Right cardiac atrium (tissue), 5 donors: ENCODE results near the gene RAD18. TPM values are rescaled to one million over a fixed set of nuclear protein-coding genes. Genes with fewer than 3 reads are reported as not detected.

Experiments
- ATAC-seq, 2 donors: fragments of 200-7000 bp; cut with Tn5 transposase; one replicate each; pipeline versions ENCODE4 v1.8.0 to v1.9.1; 2020; ENCODE audit warnings: moderate library complexity in 2 of 2, mild to moderate bottlenecking in 1 of 2
- DNase-seq, 3 donors: peaks; one replicate each; pipeline ENCODE4 v3.0.0-alpha.2; 2020
- H3K27ac ChIP-seq: one replicate; pipeline ENCODE4 v1.5.1; 2013; ENCODE audit warnings: mild to moderate bottlenecking, low read length, control low read depth, moderate library complexity
- H3K27me3 ChIP-seq: one replicate; pipeline ENCODE4 v1.6.1; 2013; ENCODE audit not compliant: control insufficient read depth, insufficient read depth
- H3K4me1 ChIP-seq: one replicate; pipeline ENCODE4 v1.6.1; 2013; ENCODE audit warnings: low read length; ENCODE audit not compliant: control insufficient read depth, insufficient read depth
- H3K4me3 ChIP-seq: one replicate; pipeline ENCODE4 v1.5.1; 2013; ENCODE audit warnings: low read length, control low read depth
- H3K9me3 ChIP-seq: one replicate; pipeline ENCODE4 v1.6.1; 2013; ENCODE audit warnings: low read length; ENCODE audit not compliant: control insufficient read depth
- WGBS: extraction: QIAGEN DNeasy Blood & Tissue Kit; methylation state at CpG from one replicate; pipeline ENCODE4 v1.1.7; 2013; 5-methylcytosine and 5-hydroxymethylcytosine counted together
- intact Hi-C, 4 donors: fragments of 100-400 bp; cut with DNase I; formaldehyde crosslinking; loops; one replicate each; pipeline versions ENCODE4 v1.11.0 to v1.14.0; 2022 to 2023
- polyA plus RNA-seq: library from polyadenylated mRNA; stranded (reverse); fragments of 200-250 nt; gene quantifications from one replicate; pipeline ENCODE4 v1.2.3, GENCODE V29; 2013
- total RNA-seq, 4 donors: library from RNA; stranded (reverse); fragmentation: NEBNext Ultra II Directional; extraction: Animal tissue kit (Norgen Biotek cat#: 25700); gene quantifications; one replicate each; pipeline ENCODE4 v1.2.1, GENCODE V29; 2021
- donor health status: healthy with polysubstance abuse.
- donor health status: DM: no; HTN: yes; CAD: no.
- donor health status: DM: no; HTN: no; CAD: no.
- donor health status: DM: no; HTN: yes; CAD: no; lungs with severe emphysema.
- donor health status: DM: yes; HTN: yes; CAD: no.

Gene RAD18
- total and polyA plus RNA-seq, 5 donors, result 1.0 to 9.3 (median 3.6) TPM

DNA sequence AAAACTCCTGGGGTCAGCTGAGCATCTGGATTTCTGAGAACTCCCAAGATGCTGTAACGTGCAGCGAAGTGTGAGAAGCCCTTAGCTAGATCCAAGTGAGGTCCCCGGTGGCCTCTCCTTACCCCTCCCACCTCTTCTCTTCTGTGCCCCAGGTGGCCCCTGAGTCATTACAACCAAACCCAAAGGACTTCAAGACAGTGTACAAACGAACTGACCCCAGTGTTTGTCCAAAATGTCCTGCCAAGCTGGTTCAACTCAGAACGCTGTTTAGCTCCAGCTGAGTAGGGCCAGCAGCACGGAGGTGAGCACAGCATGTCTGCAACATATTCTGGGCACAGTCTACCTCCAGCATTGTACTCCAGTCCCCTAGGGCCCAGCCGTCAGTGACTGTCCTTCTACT, 119.9 kb downstream of the RAD18 start:
- no peaks in the 10 kb centered on the region for H3K27me3 ChIP-seq
- H3K4me1 ChIP-seq, result peaks cover 2% of the 10 kb centered on the region
- ATAC-seq (no peak), DNase-seq (no peak)
- 90% methylated on average over 7 of the region's 7 CpGs for WGBS
- no peak overlapping the region for H3K4me3 ChIP-seq
- intact Hi-C loops, result no loop called here
- H3K27ac ChIP-seq, result no peak overlapping the region
- H3K9me3 ChIP-seq, result no peaks in the 10 kb centered on the region

GRCh38 chr3:8842293-8842692, 121.0 kb downstream of the RAD18 start:
- 66% methylated on average over 2 of the region's 2 CpGs for WGBS
- Histone ChIP-seq H3K4me1 (no peaks in the 10 kb centered on the region), H3K27me3 (no peaks in the 10 kb centered on the region), H3K27ac (no peak overlapping the region), H3K9me3 (no peaks in the 10 kb centered on the region), H3K4me3 (no peak overlapping the region)
- intact Hi-C loops, result no loop called here
- no peak for ATAC-seq
- no peak for DNase-seq

- Histone ChIP-seq H3K27me3 (no peaks in the 10 kb centered on the region), H3K4me3 (no peak overlapping the region), H3K4me1 (no peaks in the 10 kb centered on the region), H3K27ac (no peak overlapping the region), H3K9me3 (no peaks in the 10 kb centered on the region)
- 66% methylated on average over 3 of the region's 3 CpGs for WGBS
- ATAC-seq, result no peak
- DNase-seq, result no peak
- intact Hi-C loops, result no loop called here
These were observed 121.8 kb downstream of the RAD18 start for GRCh38 chr3:8841472-8841871.

DNA sequence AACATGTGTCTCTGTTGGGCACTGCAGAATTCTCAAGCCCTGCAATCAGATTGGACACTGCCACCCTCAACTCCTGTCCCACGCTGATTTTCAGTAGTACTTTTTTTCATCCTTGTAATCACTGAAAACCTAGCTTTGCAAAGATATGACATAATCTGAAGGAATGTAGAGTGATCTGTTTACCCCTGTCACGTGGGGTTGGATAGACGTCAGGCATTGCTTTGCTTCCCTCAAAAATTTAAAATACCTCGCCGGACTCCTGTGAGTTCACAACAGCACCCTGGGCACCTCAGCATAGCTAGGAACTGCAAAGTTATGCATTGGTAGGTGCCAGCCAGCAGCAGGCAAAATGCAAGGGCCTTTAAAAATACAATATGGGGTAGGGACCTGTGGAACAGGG, 122.7 kb downstream of the RAD18 start:
- H3K9me3 ChIP-seq, result no peaks in the 10 kb centered on the region
- H3K27ac ChIP-seq, result no peak overlapping the region
- ATAC-seq (no peak), DNase-seq (no peak)
- no peak overlapping the region for H3K4me3 ChIP-seq
- no peaks in the 10 kb centered on the region for H3K4me1 ChIP-seq
- H3K27me3 ChIP-seq, result no peaks in the 10 kb centered on the region
- intact Hi-C loops, result no loop called here
- WGBS, result 58% methylated on average over 5 of the region's 5 CpGs

- ATAC-seq (no peak), DNase-seq (no peak)
- Histone ChIP-seq H3K4me3 (no peak overlapping the region), H3K27me3 (no peaks in the 10 kb centered on the region), H3K9me3 (no peaks in the 10 kb centered on the region), H3K27ac (no peak overlapping the region), H3K4me1 (no peaks in the 10 kb centered on the region)
- intact Hi-C loops, result no loop called here
- 82% methylated on average over 9 of the region's 9 CpGs for WGBS
These were observed 123.5 kb downstream of the RAD18 start for GRCh38 chr3:8839607-8840325.

GRCh38 chr3:8838765-8839423, 124.4 kb downstream of the RAD18 start:
- Histone ChIP-seq H3K27ac (no peak overlapping the region), H3K27me3 (no peaks in the 10 kb centered on the region), H3K4me1 (no peaks in the 10 kb centered on the region), H3K4me3 (no peak overlapping the region), H3K9me3 (no peaks in the 10 kb centered on the region)
- WGBS, result 72% methylated on average over 3 of the region's 3 CpGs
- ATAC-seq (no peak), DNase-seq (no peak)
- intact Hi-C loops, result no loop called here

DNA sequence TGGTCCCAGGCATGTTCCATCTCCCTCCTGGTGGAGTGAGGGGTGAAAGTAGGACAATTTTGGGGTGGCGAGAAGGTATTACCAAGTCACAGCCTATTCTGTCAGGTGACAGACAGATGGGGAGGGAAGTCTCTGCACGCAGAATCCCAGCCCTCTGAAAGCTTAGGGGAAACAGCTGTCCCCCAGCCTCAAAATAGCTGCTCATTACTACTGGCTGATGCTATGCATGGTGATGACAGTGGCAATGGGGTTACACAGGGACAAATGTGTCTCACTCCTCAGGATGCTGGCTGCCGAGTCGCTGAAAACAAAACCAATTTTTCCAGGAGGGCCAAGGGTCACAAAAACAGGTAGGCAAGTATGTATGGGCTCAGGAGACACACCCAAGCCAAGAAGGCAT, 125.0 kb downstream of the RAD18 start:
- H3K27me3 ChIP-seq, result no peaks in the 10 kb centered on the region
- intact Hi-C loops, result no loop called here
- H3K9me3 ChIP-seq, result no peaks in the 10 kb centered on the region
- no peak for ATAC-seq
- H3K27ac ChIP-seq, result no peak overlapping the region
- H3K4me3 ChIP-seq, result no peak overlapping the region
- no peaks in the 10 kb centered on the region for H3K4me1 ChIP-seq
- no peak for DNase-seq
- 79% methylated on average over 4 of the region's 4 CpGs for WGBS

DNA sequence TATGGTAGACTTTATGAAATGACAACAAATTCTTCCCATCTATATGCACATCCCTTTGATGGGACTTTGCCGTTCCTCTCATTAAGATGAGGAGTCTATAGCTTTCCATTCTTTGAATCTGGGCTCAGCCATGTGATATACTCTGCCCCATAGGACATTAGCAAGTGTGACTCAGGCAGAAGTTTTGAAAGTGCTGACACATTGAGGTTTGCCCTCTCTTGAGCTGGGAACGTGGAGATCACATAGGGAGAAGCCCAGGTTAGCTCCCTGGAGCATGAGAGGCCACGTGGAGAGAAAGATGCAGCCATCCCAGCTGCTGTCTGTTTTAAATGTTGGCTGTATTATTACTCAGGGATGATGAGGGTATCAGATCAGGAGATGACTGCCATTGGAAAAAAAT, 126.1 kb downstream of the RAD18 start:
- Histone ChIP-seq H3K27me3 (no peaks in the 10 kb centered on the region), H3K27ac (no peak overlapping the region), H3K4me3 (no peak overlapping the region), H3K9me3 (no peaks in the 10 kb centered on the region), H3K4me1 (no peaks in the 10 kb centered on the region)
- no peak for ATAC-seq
- intact Hi-C loops, result no loop called here
- 60% methylated on average over 3 of the region's 3 CpGs for WGBS
- DNase-seq, result no peak

DNA sequence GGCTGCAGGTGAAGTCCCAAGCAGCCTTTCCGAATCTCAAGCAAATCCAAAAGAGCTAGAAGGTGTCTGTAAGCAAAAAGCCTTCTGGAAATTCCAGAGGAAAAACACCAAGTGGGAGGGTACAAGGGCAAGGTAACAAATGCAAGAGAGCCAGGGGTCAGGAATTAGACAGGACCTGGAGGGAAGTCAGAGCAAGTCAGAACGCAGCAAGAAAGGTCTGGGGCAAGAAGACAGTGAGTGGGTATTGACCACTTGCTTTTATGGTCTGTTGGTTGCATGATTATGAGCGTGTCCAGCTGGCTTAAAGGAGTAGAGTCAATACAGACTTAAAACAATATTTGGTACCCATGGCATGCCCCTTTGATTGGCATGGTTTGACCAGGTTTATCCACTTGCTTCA, 127.2 kb downstream of the RAD18 start:
- no peak for ATAC-seq
- no peak for DNase-seq
- intact Hi-C loops, result no loop called here
- WGBS, result 92% methylated on average over 3 of the region's 3 CpGs
- Histone ChIP-seq H3K4me1 (no peaks in the 10 kb centered on the region), H3K4me3 (no peak overlapping the region), H3K27ac (no peak overlapping the region), H3K27me3 (no peaks in the 10 kb centered on the region), H3K9me3 (no peaks in the 10 kb centered on the region)

DNA sequence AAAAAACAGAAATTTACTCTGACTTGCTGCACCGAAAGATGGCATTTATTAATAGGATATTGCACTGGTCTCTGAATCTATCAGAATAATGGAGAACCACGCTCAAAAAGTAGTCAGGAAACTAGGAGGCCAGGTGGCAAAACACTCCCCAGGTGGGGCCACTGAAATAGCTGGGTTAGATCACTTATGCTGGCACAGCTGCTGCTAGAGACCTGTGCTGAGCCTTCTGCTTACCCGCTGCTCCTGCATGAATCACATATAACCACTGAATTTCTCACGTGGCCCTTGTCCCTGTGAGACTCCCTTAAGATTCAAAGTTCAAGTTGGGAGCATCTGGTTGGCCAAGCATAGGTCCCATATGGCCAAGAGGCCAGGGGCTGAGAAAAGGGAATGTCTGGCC, 127.9 kb downstream of the RAD18 start:
- H3K27me3 ChIP-seq, result no peaks in the 10 kb centered on the region
- H3K4me3 ChIP-seq, result no peak overlapping the region
- WGBS, result 83% methylated on average over 4 of the region's 4 CpGs
- ATAC-seq, result no peak
- H3K9me3 ChIP-seq, result no peaks in the 10 kb centered on the region
- intact Hi-C loops, result no loop called here
- no peak for DNase-seq
- no peaks in the 10 kb centered on the region for H3K4me1 ChIP-seq
- no peak overlapping the region for H3K27ac ChIP-seq

DNA sequence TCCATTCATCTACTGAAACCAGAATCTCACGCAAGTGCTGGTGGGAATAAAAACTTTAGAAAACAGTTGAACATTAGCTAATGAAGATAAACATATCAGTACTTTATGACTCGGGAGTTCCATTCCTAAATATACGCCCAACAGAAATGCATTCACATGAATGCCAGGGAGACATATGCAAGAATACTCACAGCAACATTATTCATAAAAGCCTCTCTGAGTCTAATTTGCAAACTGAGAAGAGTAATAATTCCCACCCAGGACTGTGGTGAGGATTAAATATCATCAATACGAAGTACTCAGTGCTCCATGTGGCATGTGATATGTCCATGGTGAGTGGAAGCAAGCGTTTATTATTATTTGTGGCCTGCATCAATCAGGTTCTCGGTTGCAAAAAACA, 128.3 kb downstream of the RAD18 start:
- ATAC-seq, result no peak
- Histone ChIP-seq H3K4me1 (no peaks in the 10 kb centered on the region), H3K27me3 (no peaks in the 10 kb centered on the region), H3K27ac (no peak overlapping the region), H3K4me3 (no peak overlapping the region), H3K9me3 (no peaks in the 10 kb centered on the region)
- WGBS, result 86% methylated on average over 6 of the region's 6 CpGs
- intact Hi-C loops, result no loop called here
- no peak for DNase-seq
